Left lobe of liver (tissue), 2 donors: Measurements from ENCODE around the gene SLC25A22. TPM values are rescaled to one million over a fixed set of nuclear protein-coding genes. Genes with fewer than 3 reads are reported as not detected.

ENCODE experiments used
- ATAC-seq: fragments of 200-7000 bp; cut with Tn5 transposase; one replicate; pipeline ENCODE4 v1.9.1; 2020; ENCODE audit warnings: mild to moderate bottlenecking, moderate library complexity
- DNase-seq: peaks from one replicate; pipeline ENCODE4 v3.0.0-alpha.2; 2020; ENCODE audit warnings: low spot score
- total RNA-seq: library from RNA; stranded (reverse); gene quantifications from one replicate; pipeline ENCODE4 v1.2.1, GENCODE V29; 2021
- donor health status: DM: no; HTN: no; CAD: no; lungs with moderate emphysema.
- donor health status: DM: no; HTN: yes; CAD: no.

The SLC25A22 gene
- total RNA-seq, 1 donor from 2014 or later, result 51.4 TPM

DNA sequence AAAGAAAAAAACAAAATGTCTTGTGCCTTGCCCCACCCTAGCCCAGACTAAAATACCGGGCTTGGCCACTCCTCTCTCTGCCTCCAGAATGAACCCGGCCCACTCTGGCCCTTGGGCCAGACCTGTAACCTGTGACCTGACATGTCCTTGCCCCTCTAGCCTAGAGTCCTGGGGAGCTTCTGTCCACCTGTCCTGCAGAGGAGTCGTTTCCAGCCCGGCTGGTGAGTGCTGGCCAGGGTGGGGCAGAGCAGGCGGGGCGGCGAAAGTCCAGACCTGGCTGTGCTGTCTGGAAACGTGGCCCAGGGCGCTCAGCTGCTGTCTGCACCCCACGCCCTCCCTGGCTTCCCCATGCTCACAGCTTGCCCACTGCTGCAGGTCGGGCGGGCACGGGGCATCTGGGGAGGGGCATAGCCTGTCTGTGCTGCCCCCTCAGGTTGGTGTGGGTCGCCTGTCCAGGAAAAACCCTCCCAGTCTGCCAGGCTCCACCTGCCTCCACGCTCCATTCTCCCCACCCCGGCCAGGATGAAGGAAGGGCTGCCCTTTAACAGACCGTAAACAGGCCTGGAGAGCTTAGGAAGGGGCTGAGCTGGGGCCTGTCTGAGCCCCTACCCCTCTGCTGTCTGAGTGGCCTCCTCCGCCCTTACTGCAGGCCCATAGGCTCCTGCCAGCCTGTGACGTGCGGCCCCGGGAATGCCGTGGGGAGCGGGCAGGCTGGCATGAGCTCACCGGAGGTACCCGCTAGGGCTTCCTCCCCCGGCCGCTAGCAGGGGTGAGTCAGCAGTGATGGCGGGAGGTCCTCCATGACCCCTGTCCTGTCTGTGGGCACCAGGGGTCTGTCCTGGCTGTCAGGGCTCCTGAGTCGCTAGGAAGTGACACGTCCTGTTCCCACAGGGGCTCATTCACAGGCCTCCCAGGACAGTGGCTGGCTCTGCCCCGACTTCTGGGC, 36.6 kb upstream of the SLC25A22 start:
- peak; percentile 92 for DNase-seq
- peak; percentile 65 for ATAC-seq

DNA sequence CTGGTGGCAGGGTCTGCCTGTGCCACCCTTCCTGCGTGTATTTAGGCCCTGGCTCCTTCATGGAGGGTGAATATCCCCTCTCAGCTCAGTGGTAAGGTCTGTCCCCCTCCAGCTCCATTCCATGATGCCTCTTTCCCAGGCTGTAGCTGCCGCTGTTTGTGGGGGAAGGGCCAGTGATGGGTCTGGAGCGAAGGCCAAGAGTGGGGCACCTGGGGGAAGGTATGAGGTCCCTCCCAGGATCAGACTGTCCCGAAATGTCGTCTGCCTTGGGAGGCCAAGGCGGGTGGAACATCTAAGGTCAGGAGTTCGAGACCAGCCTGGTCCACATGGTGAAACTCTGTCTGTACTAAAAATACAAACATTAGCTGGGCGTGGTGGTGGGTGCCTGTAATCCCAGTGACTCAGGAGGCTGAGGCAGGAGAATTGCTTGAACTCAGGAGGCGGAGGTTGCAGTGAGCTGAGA, 35.8 kb upstream of the SLC25A22 start:
- DNase-seq (no peak), ATAC-seq (no peak)

DNA sequence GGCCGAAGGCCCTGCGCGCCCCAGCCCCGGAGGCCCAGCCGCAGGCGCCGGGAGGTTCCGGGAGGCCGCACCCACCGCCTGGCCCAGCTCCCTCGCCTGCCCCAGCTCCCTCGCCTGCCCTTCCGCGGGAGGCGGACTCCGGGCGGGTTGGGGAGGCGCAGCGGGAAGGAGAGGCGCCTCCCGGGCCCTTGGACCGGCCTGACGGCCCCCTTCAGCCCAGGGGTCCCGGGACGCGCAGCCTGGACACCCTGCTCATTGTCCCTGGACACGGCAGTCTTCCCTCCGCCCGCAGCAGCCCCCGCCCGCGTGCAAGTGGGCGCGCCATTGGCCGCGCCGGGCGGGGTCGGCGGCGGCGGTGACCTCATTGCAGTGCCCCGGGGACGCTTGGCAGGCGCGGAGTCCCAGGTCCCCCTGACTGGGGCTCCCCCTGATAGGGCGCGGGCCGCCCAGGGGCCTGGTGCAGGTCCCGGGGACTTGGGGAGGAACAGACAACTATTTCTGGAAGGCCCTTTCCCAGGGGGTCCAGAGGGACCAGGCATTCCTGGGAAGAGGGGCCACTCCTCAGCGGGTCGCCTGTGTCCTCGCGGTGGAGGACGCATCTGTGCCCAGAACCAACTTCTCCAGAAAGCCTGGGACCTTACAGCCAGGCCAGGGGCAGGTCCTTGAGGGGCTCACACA, 35.2 kb upstream of the SLC25A22 start:
- DNase-seq, result peak; percentile 67

DNA sequence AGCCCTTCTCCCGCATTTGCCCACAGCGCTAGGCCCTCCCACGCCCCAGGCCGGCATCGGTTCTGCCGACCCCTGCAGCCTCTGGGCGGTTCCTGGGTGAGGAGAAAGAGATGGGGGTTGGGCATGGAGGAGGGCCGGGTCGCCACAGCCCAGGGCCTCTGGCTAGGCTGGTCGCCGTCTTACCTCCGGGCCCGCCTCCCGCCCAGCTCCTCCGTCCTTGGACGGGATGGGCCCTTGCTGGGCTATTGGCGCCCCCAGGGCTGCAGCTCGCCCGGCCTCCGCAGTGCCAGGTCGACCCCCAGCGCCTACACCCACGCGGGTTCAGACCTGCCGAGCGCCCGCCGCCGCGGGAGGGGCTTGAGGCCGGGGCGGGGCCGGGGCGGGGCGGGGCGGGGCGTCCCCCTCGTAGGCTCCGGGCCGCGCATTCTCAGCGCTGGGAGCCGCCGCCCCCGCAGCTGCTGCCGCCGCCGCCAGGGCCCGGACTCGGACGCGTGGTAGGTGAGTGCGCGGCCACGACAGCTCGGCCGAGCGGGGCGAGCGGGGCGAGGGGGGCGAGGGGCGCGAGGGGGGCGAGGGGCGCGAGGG, 34.5 kb upstream of the SLC25A22 start, which contains the start of gene CD151:
TSS of gene CD151 (plus strand) at position 424 of the 585 bp plus-strand sequence. CDS start 3,118 bp downstream, outside the sequence.
- ATAC-seq, result peak; percentile 43
- no peak for DNase-seq

More for the DNA sequence above, 35.2 kb upstream of the SLC25A22 start:
- ATAC-seq, result peak; percentile 15

DNA sequence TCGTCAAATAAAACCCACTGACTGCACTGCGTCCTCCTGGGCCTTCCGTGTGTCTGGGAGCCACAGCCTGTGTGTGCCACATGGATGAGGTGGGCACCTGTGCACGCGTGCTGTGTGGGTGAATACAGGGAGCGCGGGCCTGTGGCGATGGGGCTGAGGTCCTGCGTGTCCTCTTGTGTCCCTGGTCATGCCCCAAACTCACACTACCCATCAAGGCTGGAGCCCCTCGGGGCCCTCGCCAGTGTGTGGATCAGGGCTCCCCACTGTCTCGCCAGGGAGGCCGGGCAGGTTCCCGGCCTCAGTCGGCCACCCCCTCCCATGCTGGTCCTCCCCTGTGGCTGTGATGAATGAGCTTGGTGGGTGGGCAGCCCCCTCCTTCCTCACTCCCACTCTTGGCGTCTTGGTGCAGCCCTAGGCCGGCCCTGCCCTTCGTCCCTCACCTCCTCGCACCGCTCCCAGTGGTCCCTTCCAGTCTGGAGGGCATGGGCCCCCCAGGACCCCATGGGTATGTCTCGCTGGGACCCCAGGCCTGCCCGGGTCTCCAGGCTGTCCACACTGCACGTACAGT, 34.0 kb upstream of the SLC25A22 start:
- DNase-seq (no peak), ATAC-seq (no peak)

DNA sequence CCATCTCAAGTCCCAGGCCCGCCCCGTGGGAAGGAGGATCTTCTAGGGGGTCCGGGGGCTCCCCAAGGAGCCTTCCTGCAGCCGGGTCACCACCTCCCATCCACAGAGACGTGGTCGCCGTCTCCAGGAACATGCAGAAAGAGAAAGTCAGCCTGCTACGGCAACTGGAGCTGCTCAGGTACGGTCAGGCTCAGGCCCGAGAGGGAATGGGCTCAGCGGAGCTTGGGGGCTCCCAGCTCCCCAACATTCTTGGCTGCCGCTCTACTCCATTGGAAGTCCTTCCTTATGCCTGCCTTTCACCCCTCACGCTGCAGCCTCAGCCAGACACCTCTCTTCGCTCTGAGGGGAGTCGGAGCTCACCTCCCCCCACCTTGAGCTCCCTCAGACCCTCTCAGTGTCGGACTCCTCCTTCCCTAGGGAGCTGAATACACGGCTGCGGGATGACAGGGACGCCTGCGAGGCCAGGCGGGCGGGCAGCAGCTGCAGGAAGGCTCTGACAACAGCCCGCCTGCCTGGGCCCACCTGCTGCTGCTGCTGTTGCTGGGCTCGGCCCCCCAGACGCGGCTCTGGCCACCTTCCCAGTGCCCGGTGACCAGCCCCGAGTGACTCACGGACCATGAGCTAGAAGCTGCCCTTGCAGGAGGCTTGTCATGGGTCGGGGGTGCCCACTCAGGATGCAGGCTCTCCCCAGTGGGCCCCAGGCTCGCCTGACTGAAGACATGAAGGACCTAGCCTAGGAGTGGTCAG, 33.2 kb upstream of the SLC25A22 start:
- no peak for ATAC-seq
- DNase-seq, result peak; percentile 53

DNA sequence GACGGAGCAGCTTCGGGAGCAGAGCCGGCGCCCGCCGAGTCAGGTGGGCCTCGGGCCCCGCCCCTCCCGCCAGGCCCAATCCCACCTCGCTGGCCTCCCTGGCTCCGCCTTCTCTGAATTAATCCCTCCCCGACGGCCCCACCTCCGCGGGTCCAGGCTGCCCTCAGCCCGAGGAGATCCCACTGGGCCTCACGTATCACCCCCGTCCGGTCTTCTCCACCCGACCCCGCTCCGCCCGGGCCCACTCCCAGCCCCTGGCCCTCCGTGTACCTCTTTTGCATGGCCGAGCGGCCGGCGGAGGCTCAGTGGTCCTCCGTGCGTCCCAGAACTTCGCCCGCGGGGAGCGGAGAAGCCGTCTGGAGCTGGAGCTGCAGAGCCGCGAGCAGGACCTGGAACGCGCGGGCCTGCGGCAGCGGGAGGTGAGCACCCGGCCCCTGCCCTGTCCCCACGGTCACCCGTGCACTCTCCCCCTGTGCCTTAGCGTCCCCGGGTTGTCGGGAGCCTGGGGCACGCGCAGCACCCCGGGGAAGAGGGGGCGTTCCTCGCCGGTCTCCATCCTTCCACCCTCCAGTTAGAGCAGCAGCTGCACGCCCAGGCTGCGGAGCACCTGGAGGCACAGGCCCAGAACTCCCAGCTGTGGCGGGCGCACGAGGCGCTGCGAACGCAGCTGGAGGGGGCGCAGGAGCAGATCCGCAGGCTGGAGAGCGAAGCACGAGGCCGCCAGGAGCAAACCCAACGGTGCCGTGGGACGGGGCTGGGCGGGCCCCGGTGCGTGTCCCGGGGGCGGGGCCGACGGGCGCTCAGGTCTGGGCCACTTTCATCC, 32.4 kb upstream of the SLC25A22 start:
- ATAC-seq (peak; percentile 44), DNase-seq (peak; percentile 80)

DNA sequence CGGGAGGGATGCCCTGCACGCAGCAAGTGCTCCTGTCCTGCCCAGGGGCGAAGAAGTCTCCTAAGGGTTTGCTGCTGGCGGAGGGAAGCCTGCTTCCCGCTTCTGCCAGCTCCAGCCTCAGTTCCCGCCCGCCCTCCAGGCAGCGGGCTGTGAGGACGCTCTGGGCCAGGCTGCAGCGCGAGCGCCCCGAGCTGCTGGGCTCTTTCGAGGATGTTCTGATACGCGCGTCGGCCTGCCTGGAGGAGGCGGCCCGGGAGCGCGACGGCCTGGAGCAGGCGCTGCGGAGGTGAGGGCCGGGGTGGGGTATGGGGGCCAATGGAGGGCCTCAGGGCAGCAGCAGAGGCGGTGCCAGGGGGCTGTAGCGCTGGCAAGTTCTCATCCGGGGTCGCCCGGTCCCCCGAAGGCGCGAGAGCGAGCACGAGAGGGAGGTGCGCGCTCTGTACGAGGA, 31.8 kb upstream of the SLC25A22 start:
- no peak for ATAC-seq
- DNase-seq, result no peak

DNA sequence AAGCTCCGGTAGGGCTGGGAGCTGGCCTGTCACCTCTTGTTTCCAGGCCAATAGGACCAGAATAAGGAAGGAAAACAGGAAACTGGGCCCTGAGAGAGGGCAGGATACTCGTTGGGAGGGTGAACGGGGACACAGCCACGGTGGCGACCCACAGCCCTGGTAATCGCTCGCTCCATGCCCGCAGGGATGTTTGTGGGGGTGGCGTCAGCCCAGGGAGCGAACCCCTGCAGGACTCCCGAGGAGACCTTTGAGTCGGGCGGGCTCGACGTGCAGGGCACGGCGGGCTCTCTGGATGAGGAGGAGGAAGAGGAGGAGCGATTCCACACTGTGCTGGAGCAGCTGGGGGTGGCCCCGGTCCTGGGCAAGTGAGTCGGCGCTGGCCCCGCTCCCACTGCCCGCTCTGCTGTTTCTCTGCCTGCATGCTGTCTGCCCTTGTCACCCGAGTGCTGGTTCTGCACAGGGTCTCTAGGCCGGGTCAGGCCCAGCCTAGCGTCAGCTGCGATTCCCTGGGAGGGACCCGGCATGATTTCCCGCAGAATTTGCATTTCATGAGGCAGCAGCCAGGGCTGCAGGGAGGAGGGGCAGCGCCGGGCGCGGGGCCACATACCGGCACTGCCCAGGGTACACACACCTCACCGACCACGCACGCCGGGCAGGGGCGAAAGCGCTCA, 31.2 kb upstream of the SLC25A22 start:
- ATAC-seq (peak; percentile 4), DNase-seq (peak; percentile 68)

DNA sequence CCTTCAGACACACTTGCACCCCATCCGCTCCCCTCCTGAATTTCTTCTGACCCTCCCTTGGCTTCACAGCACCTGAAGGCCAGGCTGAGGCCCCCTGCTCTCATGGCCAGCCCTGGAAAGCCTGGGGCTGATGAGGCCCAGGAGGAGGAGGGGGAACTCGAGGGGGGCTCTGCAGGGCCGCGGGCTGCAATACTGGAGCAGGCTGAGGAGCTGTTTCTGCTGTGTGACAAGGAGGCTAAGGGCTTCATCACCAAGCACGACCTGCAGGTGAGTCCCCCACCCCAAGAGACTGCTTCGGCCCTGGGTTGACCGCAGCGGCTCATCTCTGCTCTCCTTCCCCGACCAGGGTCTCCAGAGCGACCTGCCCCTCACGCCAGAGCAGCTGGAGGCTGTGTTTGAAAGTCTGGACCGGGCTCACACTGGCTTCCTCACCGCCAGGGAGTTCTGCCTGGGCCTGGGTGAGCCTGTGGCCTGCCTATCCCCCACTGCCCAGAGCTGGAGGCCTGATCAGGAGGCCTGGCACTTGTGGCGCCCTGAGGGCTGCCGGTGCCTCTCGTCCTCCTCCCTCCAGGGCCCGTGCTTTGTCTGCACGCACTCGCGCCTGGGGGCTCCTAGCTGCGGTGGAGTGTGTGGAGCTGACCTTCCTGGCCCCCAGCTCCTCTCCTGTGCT, 30.6 kb upstream of the SLC25A22 start:
- ATAC-seq (no peak), DNase-seq (no peak)

DNA sequence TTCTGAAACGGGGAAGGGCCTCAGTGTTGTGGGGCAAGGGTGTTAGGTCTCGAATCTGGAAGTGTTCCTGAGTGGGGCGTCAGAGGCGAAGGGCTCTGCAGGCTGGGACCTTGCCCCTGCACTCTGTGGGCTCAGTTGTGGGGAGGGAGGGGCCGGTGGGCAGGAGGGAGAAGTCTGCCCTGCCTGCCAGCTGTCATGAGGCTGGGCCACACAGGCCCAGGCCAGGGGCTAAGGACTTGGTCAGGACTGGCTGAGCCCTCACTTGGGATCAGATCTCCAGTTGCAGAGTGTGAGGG, 29.8 kb upstream of the SLC25A22 start, which contains the start of gene CRACR2B:
TSS of gene CRACR2B (plus strand) at position 23 of the 296 bp plus-strand sequence. CDS start 689 bp downstream, outside the sequence.
- ATAC-seq (no peak), DNase-seq (no peak)

DNA sequence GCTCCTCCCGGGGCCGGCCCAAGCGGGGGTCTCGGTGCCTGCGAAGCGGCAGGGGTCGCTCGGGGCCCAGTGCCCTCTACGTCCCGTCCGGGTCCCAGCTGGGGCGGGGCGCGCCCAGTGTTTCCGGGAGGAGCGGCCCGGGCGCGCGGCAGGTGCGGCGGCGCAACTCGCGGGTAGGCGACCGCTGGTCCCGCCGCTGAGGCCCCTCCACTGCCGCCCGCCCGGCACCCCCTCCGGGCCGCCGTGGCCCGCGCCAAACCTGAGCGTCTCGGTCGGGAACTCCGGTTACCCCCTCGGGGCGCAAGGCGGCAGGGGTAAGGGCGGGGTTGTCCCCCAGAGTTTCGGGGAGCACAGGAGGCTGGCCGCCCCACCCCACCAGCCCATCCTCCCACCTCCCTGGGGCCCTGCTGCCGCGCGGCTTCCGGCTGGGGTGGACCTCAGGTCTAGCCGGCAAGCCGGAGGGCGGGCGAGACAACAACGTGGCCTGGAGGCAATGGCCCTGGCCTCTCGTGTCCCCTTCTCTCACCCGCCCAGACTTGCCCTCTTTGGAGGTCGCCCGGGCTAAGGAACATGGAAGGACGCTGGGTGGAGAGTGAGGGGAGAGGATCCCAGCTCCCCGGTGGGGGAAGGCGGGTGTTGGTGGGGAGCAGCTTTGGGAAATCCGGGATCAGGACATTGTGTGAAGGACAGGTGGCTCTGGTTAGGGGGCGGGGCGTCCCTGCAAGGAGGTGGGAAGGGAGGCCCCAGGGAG, 29.2 kb upstream of the SLC25A22 start:
- no peak for ATAC-seq
- DNase-seq, result no peak

DNA sequence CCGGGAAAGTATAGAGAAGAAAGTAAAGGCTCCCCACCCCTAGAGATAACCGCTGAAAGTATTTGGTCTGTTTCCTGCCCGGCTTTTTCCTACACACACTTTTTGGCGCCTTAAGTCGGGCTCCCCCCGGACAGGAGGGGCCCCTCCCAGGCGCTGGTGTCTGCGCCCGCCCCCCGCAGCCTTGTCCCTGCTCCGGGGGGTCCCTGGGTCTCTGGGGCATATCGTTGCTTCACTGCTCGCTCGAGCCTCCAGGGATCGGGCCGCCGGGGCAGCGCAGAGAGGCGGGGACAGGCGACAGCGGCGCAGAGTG, 28.7 kb upstream of the SLC25A22 start:
- no peak for DNase-seq
- ATAC-seq, result no peak

DNA sequence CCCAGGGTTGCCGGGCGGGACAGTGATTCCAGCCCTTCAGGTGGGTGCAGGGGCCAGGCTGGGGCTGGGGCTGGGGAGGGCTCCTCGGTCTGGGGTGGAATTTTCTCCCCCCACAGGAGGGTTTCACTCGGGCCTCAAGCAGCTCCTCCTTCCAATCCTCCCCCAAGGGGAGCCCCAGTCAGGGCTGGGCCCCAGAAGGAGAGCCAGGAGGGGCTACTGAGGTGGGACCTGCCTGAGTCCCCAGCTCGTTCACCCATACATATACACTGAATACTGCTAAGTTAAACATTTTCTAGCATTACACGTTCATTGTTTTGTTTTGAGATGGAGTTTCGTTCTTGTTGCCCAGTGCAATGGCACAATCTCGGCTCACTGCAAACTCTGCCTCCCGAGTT, 28.1 kb upstream of the SLC25A22 start:
- DNase-seq, result no peak
- no peak for ATAC-seq

DNA sequence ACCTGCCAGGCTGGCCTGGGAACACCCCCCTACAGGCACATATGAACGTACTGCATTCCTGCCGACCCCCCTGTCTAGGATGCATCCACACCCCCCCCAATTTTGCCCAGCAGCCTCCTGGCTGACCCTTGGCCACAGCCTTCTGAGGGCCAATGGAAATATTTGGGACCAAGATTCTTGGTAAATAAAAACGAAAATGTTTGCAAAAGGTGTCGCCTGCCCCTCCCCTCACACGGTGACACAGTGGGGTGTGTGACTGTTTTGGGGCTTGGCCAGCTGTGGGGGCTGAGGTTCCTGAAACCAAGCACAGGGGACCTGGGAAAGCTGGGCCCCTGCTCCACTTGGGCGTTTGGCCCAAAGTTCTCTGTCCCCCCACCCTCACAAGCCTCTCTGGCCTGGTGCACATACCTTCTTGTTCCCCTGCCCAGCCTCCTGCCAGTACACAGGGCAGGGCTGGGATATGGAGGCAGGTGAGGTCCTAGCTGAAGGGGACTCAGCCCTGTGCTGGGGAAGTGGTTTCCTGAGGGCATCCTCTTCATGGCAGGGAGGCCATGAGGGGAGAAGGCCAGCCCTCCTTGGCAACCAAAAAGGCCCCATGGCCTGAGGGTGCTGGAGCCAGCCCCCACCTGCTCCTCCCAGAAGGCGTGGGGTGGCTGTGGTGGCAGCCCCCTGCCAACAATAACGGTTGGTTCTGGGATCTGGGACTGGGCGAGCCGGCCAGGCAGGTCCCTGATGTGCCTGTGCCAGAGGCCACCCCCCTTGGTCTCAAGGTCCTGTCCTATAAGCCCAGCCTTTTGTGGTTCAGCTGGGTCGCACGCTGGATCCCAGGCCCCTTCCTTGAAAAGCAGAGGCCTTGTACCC, 27.5 kb upstream of the SLC25A22 start:
- ATAC-seq (peak; percentile 4), DNase-seq (no peak)

DNA sequence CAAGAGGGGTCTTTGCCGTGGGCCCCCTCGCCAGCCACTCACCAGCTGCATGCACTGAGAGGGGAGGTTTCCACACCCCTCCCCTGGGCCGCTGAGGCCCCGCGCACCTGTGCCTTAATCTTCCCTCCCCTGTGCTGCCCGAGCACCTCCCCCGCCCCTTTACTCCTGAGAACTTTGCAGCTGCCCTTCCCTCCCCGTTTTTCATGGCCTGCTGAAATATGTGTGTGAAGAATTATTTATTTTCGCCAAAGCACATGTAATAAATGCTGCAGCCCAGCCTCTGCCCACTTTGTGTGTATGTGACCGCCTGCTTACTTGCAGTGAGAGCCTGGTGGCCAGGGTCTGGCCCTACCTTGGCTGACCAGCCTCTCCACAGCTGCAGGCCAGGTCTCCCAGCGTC, 26.9 kb upstream of the SLC25A22 start:
- ATAC-seq (peak; percentile 2), DNase-seq (no peak)
